ENCODE results near the gene KCNE4.

KCNE4 gene

GRCh38 chr2:223087466-223087865 lies 35.5 kb downstream of the KCNE4 start:
- TF ChIP-seq YY1 (IDR thresholded peaks at IDR 0.05; ENCODE audit: insufficient read depth, insufficient read length) (no peak), ZNF274 (IDR thresholded peaks at IDR 0.05; ENCODE audit: low read depth, low read length) (no peak), SUZ12 (IDR thresholded peaks at IDR 0.05; ENCODE audit: extremely low read depth, insufficient read depth, insufficient read length) (no peak)
- DNase-seq (ENCODE audit: low read depth, low spot score): no peak
- Histone ChIP-seq H3K4me3 (ENCODE audit: insufficient read length, low read depth) (no peak overlapping the region), H3K9me3 (ENCODE audit: insufficient read depth, low read length) (no peaks in the 10 kb centered on the region), H3K9ac (ENCODE audit: insufficient read length, low read depth) (no peak overlapping the region), H3K27me3 (ENCODE audit: insufficient read depth, insufficient read length) (no peaks in the 10 kb centered on the region), H3K4me1 (ENCODE audit: insufficient read depth, insufficient read length) (peaks cover 3% of the 10 kb centered on the region), H3K36me3 (ENCODE audit: insufficient read depth, insufficient read length, low read length) (no peaks in the 10 kb centered on the region)

DNA sequence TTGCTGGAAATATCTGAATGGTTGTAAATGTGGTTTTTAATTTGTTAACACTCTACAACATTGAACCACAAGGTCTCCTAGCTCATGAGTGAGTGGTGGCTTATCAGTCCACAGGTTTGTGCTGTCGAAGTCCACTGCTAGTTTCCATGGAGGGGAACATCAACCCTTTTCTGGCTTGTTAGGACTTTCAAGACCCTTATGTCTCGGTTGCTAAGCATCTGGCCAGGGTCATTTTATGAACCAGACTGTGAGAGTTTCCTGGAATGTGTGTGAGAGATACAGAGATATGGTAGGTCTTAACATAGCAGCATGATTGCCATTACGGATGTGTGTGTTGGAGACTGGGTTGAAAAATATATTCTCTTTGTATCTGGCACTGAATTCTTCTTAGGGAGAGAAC lies 36.9 kb downstream of the KCNE4 start:
- H3K4me1 ChIP-seq (ENCODE audit: insufficient read depth, insufficient read length): peaks cover 3% of the 10 kb centered on the region
- no peaks in the 10 kb centered on the region for H3K36me3 ChIP-seq (ENCODE audit: insufficient read depth, insufficient read length, low read length)
- no peaks in the 10 kb centered on the region for H3K27me3 ChIP-seq (ENCODE audit: insufficient read depth, insufficient read length)
- H3K4me3 ChIP-seq (ENCODE audit: insufficient read length, low read depth): no peak overlapping the region
- TF ChIP-seq YY1 (IDR thresholded peaks at IDR 0.05; ENCODE audit: insufficient read depth, insufficient read length): no peak
- no peak for TF ChIP-seq ZNF274 (IDR thresholded peaks at IDR 0.05; ENCODE audit: low read depth, low read length)
- TF ChIP-seq SUZ12 (IDR thresholded peaks at IDR 0.05; ENCODE audit: extremely low read depth, insufficient read depth, insufficient read length): no peak
- DNase-seq (ENCODE audit: low read depth, low spot score): no peak
- H3K9me3 ChIP-seq (ENCODE audit: insufficient read depth, low read length): no peaks in the 10 kb centered on the region
- H3K9ac ChIP-seq (ENCODE audit: insufficient read length, low read depth): no peak overlapping the region

GRCh38 chr2:223090039-223090438 lies 38.0 kb downstream of the KCNE4 start:
- DNase-seq (ENCODE audit: low read depth, low spot score): no peak

DNA sequence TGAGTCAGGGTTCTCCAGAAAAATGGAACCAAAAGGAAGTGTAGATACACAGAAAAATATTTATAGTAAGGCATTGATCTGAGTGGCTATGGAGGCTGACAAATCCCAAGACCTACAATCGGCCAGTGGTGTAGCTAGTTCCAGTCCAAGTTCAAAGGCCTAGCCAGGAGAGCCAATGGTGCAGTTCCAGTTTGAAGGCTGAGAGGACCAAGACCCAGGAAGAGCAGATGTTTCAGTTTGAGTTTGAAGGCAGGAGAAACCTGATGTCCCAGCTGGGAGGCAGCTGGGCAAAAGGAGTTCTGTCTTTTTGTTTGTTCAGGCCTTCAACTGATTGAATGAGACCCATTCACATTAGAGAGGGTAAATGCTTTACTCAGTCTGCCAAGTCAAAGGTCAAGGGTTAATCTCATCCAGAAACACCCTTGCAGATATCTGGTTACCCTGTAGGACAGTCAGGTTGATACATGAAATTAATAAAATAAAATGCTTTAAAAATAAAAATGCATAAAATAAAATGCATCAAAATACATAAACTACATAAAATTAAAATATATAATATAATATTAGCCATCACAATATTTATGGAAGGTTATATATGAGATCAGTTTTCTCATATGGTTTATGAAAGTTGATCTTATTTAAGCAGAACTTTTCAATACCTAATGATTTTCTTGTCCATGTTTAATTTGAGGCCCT lies 38.7 kb downstream of the KCNE4 start:
- H3K4me1 ChIP-seq (ENCODE audit: insufficient read depth, insufficient read length): no peaks in the 10 kb centered on the region
- no peak for DNase-seq (ENCODE audit: low read depth, low spot score)
- no peak for TF ChIP-seq SUZ12 (IDR thresholded peaks at IDR 0.05; ENCODE audit: extremely low read depth, insufficient read depth, insufficient read length)
- no peak for TF ChIP-seq ZNF274 (IDR thresholded peaks at IDR 0.05; ENCODE audit: low read depth, low read length)
- TF ChIP-seq YY1 (IDR thresholded peaks at IDR 0.05; ENCODE audit: insufficient read depth, insufficient read length): no peak
- no peaks in the 10 kb centered on the region for H3K9me3 ChIP-seq (ENCODE audit: insufficient read depth, low read length)
- no peak overlapping the region for H3K4me3 ChIP-seq (ENCODE audit: insufficient read length, low read depth)
- H3K27me3 ChIP-seq (ENCODE audit: insufficient read depth, insufficient read length): no peaks in the 10 kb centered on the region
- H3K36me3 ChIP-seq (ENCODE audit: insufficient read depth, insufficient read length, low read length): no peaks in the 10 kb centered on the region
- H3K9ac ChIP-seq (ENCODE audit: insufficient read length, low read depth): no peak overlapping the region

More at GRCh38 chr2:223090039-223090438, 38.0 kb downstream of the KCNE4 start:
- Histone ChIP-seq H3K9me3 (ENCODE audit: insufficient read depth, low read length) (no peaks in the 10 kb centered on the region), H3K9ac (ENCODE audit: insufficient read length, low read depth) (no peak overlapping the region), H3K4me3 (ENCODE audit: insufficient read length, low read depth) (no peak overlapping the region), H3K27me3 (ENCODE audit: insufficient read depth, insufficient read length) (no peaks in the 10 kb centered on the region), H3K36me3 (ENCODE audit: insufficient read depth, insufficient read length, low read length) (no peaks in the 10 kb centered on the region), H3K4me1 (ENCODE audit: insufficient read depth, insufficient read length) (no peaks in the 10 kb centered on the region)
- TF ChIP-seq ZNF274 (IDR thresholded peaks at IDR 0.05; ENCODE audit: low read depth, low read length) (no peak), YY1 (IDR thresholded peaks at IDR 0.05; ENCODE audit: insufficient read depth, insufficient read length) (no peak), SUZ12 (IDR thresholded peaks at IDR 0.05; ENCODE audit: extremely low read depth, insufficient read depth, insufficient read length) (no peak)

GRCh38 chr2:223092667-223093066 lies 40.7 kb downstream of the KCNE4 start:
- Histone ChIP-seq H3K4me3 (ENCODE audit: insufficient read length, low read depth) (no peak overlapping the region), H3K9ac (ENCODE audit: insufficient read length, low read depth) (no peak overlapping the region), H3K9me3 (ENCODE audit: insufficient read depth, low read length) (no peaks in the 10 kb centered on the region), H3K4me1 (ENCODE audit: insufficient read depth, insufficient read length) (no peaks in the 10 kb centered on the region), H3K27me3 (ENCODE audit: insufficient read depth, insufficient read length) (no peaks in the 10 kb centered on the region), H3K36me3 (ENCODE audit: insufficient read depth, insufficient read length, low read length) (no peaks in the 10 kb centered on the region)
- no peak for TF ChIP-seq YY1 (IDR thresholded peaks at IDR 0.05; ENCODE audit: insufficient read depth, insufficient read length)
- no peak for TF ChIP-seq ZNF274 (IDR thresholded peaks at IDR 0.05; ENCODE audit: low read depth, low read length)
- no peak for TF ChIP-seq SUZ12 (IDR thresholded peaks at IDR 0.05; ENCODE audit: extremely low read depth, insufficient read depth, insufficient read length)
- no peak for DNase-seq (ENCODE audit: low read depth, low spot score)

DNA sequence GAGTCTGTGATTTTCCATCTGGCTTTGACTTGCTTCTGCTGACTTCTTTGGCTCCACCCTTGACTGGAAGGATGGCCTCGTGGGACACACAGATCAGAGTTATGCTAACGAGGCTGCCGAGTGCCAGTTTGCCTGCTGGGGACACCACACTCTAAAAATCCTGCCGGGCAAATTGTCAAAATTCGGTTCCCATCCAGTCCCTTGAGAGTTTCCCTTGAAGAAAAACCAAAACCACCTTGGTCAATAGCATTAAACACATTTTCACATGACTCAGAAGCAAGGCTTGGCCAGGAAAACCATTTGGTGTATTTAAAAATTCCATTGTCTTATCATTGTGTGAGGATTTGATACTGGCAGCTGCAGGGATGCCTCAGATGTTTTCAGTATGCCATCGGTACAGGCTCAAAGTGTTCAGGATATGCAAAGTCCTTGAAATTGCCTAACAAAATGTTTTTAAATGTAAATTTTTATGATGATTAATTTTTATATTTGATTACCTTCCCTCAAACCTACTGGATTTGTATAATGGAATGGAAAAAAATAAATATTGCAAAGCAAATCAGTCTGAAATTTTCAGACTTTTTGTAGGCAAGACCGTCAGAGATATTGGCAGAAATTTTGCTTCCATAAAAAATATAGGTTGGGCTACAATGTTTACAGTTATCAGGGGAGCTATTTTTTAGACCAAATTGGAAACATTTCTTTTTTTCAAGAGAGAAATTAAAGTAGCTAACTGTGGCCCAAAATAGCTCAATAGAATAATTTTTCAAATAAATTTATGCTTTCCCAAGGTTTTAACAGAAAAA lies 41.6 kb downstream of the KCNE4 start:
- H3K4me3 ChIP-seq (ENCODE audit: insufficient read length, low read depth): no peak overlapping the region
- no peaks in the 10 kb centered on the region for H3K4me1 ChIP-seq (ENCODE audit: insufficient read depth, insufficient read length)
- no peak for DNase-seq (ENCODE audit: low read depth, low spot score)

GRCh38 chr2:223095207-223095606 lies 43.2 kb downstream of the KCNE4 start:
- Histone ChIP-seq H3K9me3 (ENCODE audit: insufficient read depth, low read length) (no peaks in the 10 kb centered on the region), H3K4me1 (ENCODE audit: insufficient read depth, insufficient read length) (no peaks in the 10 kb centered on the region), H3K4me3 (ENCODE audit: insufficient read length, low read depth) (no peak overlapping the region), H3K27me3 (ENCODE audit: insufficient read depth, insufficient read length) (no peaks in the 10 kb centered on the region), H3K36me3 (ENCODE audit: insufficient read depth, insufficient read length, low read length) (no peaks in the 10 kb centered on the region), H3K9ac (ENCODE audit: insufficient read length, low read depth) (no peak overlapping the region)
- TF ChIP-seq YY1 (IDR thresholded peaks at IDR 0.05; ENCODE audit: insufficient read depth, insufficient read length): no peak
- TF ChIP-seq SUZ12 (IDR thresholded peaks at IDR 0.05; ENCODE audit: extremely low read depth, insufficient read depth, insufficient read length): no peak
- TF ChIP-seq ZNF274 (IDR thresholded peaks at IDR 0.05; ENCODE audit: low read depth, low read length): no peak
- DNase-seq (ENCODE audit: low read depth, low spot score): no peak

More for the DNA sequence above, 41.6 kb downstream of the KCNE4 start:
- Histone ChIP-seq H3K9me3 (ENCODE audit: insufficient read depth, low read length) (no peaks in the 10 kb centered on the region), H3K27me3 (ENCODE audit: insufficient read depth, insufficient read length) (no peaks in the 10 kb centered on the region), H3K9ac (ENCODE audit: insufficient read length, low read depth) (no peak overlapping the region), H3K36me3 (ENCODE audit: insufficient read depth, insufficient read length, low read length) (no peaks in the 10 kb centered on the region)
- TF ChIP-seq SUZ12 (IDR thresholded peaks at IDR 0.05; ENCODE audit: extremely low read depth, insufficient read depth, insufficient read length) (no peak), ZNF274 (IDR thresholded peaks at IDR 0.05; ENCODE audit: low read depth, low read length) (no peak), YY1 (IDR thresholded peaks at IDR 0.05; ENCODE audit: insufficient read depth, insufficient read length) (no peak)

Measured in NT2/D1 (cell line).